Measurements from ENCODE around the gene STX1A.

STX1A gene

DNA sequence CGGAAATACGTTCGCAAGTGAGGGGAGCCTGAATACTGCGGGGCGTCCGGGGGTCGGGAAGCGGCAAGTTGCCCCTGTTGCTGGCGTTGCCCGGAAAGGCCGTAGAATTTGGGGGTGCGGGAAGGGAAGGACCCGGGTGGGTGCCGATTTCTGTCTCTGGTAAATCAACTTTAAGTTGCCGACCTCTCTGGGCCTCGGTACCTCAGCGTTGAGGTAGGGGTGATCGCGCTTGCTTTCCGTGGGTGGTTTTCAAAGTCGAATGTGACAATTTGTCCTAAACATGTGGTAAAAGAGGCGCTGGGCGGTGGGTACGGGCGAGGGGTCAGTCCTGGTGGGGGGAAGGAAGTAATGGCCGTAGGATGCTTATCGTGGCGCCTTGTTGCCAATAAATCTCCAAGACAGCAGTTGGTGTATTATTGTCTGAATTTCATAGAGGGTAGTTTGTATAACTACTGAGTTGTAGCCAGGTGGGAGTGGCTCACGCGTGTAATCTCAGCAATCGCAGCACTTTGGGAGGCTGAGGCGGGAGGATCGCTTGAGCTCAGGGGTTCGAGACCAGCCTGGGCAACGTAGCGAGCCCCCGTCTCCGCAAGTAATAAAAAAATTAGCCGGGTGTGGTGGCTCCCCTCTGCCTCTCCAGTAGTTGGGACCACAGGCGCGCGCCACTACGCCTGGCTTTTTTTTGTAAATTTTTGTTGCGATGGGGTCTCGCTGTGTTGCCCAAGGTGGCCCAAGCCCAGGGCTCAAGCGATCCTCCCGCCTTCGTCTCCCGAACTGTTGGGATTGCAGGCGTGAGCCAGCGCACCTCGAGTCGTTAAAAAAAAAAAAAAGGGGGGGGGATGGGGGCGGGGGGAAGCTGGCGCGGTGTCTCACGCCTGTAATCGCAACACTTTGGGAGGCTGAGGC lies 35.4 kb downstream of the STX1A start (continued):
- TF ChIP-seq, protein P1, sequence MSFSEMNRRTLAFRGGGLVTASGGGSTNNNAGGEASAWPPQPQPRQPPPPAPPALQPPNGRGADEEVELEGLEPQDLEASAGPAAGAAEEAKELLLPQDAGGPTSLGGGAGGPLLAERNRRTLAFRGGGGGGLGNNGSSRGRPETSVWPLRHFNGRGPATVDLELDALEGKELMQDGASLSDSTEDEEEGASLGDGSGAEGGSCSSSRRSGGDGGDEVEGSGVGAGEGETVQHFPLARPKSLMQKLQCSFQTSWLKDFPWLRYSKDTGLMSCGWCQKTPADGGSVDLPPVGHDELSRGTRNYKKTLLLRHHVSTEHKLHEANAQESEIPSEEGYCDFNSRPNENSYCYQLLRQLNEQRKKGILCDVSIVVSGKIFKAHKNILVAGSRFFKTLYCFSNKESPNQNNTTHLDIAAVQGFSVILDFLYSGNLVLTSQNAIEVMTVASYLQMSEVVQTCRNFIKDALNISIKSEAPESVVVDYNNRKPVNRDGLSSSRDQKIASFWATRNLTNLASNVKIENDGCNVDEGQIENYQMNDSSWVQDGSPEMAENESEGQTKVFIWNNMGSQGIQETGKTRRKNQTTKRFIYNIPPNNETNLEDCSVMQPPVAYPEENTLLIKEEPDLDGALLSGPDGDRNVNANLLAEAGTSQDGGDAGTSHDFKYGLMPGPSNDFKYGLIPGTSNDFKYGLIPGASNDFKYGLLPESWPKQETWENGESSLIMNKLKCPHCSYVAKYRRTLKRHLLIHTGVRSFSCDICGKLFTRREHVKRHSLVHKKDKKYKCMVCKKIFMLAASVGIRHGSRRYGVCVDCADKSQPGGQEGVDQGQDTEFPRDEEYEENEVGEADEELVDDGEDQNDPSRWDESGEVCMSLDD (tag by site-specific recombination; IDR thresholded peaks at IDR 0.05), result peak; percentile 83
- TF ChIP-seq ZNF341 (tag by site-specific recombination; IDR thresholded peaks at IDR 0.05; ENCODE audit: low read depth) (peak; percentile 47), ZNF513 (tag by site-specific recombination; IDR thresholded peaks at IDR 0.05) (no peak)

DNA sequence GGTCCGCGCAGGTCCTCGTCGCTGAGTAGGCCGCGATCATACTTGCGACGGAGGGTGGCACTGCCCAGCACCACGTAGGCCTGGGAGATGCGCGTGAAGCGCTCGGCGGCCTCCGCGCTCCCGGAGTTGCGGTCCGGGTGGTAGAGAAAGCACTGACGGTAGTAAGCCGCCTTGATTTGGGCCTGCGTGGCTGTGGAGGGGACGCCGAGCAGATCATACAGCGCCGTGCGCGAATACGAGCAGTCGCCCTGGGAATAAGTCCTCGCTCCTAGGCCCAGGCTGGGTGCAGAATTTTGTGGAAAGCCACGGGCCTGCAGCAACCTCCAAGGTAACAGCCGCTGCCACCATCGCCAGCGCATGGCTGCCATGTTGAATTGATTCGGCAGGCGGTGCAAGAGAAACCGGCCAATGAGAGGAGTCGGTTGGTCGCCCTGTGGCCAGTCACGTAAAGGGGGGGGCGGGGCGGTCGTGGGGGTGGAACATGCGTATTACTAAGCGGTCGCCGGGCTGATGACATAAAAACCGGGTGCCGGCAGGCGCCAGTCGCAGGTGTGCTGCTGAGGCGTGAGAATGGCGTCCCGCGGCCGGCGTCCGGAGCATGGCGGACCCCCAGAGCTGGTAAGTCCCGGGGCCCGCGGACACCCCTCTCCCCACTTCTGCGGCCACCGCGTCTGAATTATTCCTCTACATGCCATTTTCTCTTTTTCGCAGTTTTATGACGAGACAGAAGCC lies 36.2 kb downstream of the STX1A start, which contains the start of the genes BUD23 and DNAJC30:
TSS of gene BUD23 (plus strand) at position 542 of the 732 bp plus-strand sequence. CDS start at position 571, 29 bp downstream.
TSS of gene DNAJC30 (minus strand) at position 398 of the 732 bp plus-strand sequence. CDS start at position 368, 30 bp downstream.
- H3K27ac ChIP-seq (ENCODE audit: extremely low read depth, low read depth, low read length), result peak within 1 kb of the TSS; percentile 79
- ChIA-PET POLR2A (interaction anchor here (0.5 to 1.3 kb wide), 5 partner anchors 10 to 47 kb away, joined by 3 to 4 read pairs (median 3); no protein-coding TSS in a partner anchor), CTCF (no interaction called here)
- H3K4me3 ChIP-seq (ENCODE audit: low read depth, low read length), result peak within 1 kb of the TSS; percentile 91
- H3K9me3 ChIP-seq (ENCODE audit: control insufficient read depth, insufficient read depth, low read depth, low read length), result no peaks in the 10 kb centered on the region
- peaks cover 3% of the 10 kb centered on the region; the same call in 1 of the 2 replicates for H3K4me1 ChIP-seq (ENCODE audit: control insufficient read depth, insufficient read depth, low read length)
- peaks cover 8 to 31% of the 10 kb centered on the region in 2 experiments; a peak in 2 of 3 replicates for H3K36me3 ChIP-seq (ENCODE audit: control insufficient read depth in 2 of 2, insufficient read depth in 1 of 2, low read length in 2 of 2)
- TF ChIP-seq, protein P2, sequence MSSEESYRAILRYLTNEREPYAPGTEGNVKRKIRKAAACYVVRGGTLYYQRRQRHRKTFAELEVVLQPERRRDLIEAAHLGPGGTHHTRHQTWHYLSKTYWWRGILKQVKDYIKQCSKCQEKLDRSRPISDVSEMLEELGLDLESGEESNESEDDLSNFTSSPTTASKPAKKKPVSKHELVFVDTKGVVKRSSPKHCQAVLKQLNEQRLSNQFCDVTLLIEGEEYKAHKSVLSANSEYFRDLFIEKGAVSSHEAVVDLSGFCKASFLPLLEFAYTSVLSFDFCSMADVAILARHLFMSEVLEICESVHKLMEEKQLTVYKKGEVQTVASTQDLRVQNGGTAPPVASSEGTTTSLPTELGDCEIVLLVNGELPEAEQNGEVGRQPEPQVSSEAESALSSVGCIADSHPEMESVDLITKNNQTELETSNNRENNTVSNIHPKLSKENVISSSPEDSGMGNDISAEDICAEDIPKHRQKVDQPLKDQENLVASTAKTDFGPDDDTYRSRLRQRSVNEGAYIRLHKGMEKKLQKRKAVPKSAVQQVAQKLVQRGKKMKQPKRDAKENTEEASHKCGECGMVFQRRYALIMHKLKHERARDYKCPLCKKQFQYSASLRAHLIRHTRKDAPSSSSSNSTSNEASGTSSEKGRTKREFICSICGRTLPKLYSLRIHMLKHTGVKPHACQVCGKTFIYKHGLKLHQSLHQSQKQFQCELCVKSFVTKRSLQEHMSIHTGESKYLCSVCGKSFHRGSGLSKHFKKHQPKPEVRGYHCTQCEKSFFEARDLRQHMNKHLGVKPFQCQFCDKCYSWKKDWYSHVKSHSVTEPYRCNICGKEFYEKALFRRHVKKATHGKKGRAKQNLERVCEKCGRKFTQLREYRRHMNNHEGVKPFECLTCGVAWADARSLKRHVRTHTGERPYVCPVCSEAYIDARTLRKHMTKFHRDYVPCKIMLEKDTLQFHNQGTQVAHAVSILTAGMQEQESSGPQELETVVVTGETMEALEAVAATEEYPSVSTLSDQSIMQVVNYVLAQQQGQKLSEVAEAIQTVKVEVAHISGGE (tag by site-specific recombination; conservative IDR thresholded peaks at IDR 0.05; ENCODE audit: low read depth), result peak; percentile 53
- TF ChIP-seq ZNF341 (tag by site-specific recombination; IDR thresholded peaks at IDR 0.05; ENCODE audit: low read depth) (peak; percentile 85), ZBTB26 (tag by site-specific recombination; optimal IDR thresholded peaks at IDR 0.05) (peak; percentile 84), ZNF785 (tag by site-specific recombination; IDR thresholded peaks at IDR 0.05) (no peak), YY1 (tag by site-specific recombination; IDR thresholded peaks at IDR 0.05) (peak; percentile 76), ZEB2 (tag by site-specific recombination; IDR thresholded peaks at IDR 0.05) (0 out of 2 replicates have a peak, but pooled peaks have one; percentile 14), ZBTB21 (tag by site-specific recombination; IDR thresholded peaks at IDR 0.05) (peak; percentile 28; the same call in 1 of the 2 replicates), ZNF777 (tag by site-specific recombination; IDR thresholded peaks at IDR 0.05; ENCODE audit: borderline replicate concordance) (0 out of 2 replicates have a peak, but pooled peaks have one; percentile 40), ZNF24 (tag by site-specific recombination; IDR thresholded peaks at IDR 0.05) (peak; percentile 50; the same call in 1 of the 2 replicates), ZNF416 (tag by site-specific recombination; IDR thresholded peaks at IDR 0.05) (no peak), ZBTB17 (tag by site-specific recombination; IDR thresholded peaks at IDR 0.05) (0 out of 2 replicates have a peak, but pooled peaks have one; percentile 33), EGR2 (tag by site-specific recombination; IDR thresholded peaks at IDR 0.05; ENCODE audit: low read depth) (0 out of 2 replicates have a peak, but pooled peaks have one; percentile 0), ZNF302 (tag by site-specific recombination; IDR thresholded peaks at IDR 0.05; ENCODE audit: low read depth) (no peak), GLIS2 (tag by site-specific recombination; IDR thresholded peaks at IDR 0.05) (peak; percentile 23; the same call in 1 of the 2 replicates), ZNF398 (tag by site-specific recombination; IDR thresholded peaks at IDR 0.05) (no peak), ZNF660 (tag by site-specific recombination; IDR thresholded peaks at IDR 0.05) (peak; percentile 13; the same call in 1 of the 2 replicates), SCRT2 (tag by site-specific recombination; IDR thresholded peaks at IDR 0.05) (0 out of 2 replicates have a peak, but pooled peaks have one; percentile 12)
- TF ChIP-seq, protein P3, sequence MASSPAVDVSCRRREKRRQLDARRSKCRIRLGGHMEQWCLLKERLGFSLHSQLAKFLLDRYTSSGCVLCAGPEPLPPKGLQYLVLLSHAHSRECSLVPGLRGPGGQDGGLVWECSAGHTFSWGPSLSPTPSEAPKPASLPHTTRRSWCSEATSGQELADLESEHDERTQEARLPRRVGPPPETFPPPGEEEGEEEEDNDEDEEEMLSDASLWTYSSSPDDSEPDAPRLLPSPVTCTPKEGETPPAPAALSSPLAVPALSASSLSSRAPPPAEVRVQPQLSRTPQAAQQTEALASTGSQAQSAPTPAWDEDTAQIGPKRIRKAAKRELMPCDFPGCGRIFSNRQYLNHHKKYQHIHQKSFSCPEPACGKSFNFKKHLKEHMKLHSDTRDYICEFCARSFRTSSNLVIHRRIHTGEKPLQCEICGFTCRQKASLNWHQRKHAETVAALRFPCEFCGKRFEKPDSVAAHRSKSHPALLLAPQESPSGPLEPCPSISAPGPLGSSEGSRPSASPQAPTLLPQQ (tag by site-specific recombination; IDR thresholded peaks at IDR 0.05), result 0 out of 2 replicates have a peak, but pooled peaks have one; percentile 16

Measured in HEK293 (cell line).